NT2/D1 (cell line): ENCODE measurements around the gene RBM45.

Experiments
- SUZ12 ChIP-seq: IDR thresholded peaks from 2 replicates; pipeline ENCODE4 v1.6.1; 2011; ENCODE audit not compliant: insufficient read length, insufficient read depth; ENCODE audit errors: extremely low read depth
- YY1 ChIP-seq: IDR thresholded peaks from 2 replicates; pipeline ENCODE4 v1.6.1; 2011; ENCODE audit not compliant: insufficient read length, insufficient read depth
- ZNF274 ChIP-seq: IDR thresholded peaks from 2 replicates; pipeline ENCODE4 v1.6.1; 2011; ENCODE audit warnings: mild to moderate bottlenecking, low read depth, low read length

DNA sequence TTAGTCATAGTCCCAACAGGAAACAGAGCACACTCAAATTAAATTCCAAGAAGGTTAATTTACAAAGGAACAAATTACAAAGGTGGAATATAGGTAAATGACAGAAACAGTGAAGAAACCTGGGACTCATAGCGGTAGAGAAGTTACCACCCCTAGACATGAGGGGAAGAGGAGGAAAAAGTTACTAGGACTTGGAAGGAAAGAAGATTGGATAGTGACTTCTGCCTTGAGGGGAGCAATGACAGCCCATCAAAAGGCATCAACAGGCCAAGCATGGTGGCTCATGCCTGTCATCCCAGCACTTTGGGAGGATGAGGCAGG lies 37.3 kb upstream of the RBM45 start:
- TF ChIP-seq SUZ12 = no peak
- TF ChIP-seq YY1 = no peak
- no peak for TF ChIP-seq ZNF274
